Liver (tissue), 9 donors: Measurements from ENCODE around the gene PCNA. TPM values are rescaled to one million over a fixed set of nuclear protein-coding genes. Genes with fewer than 3 reads are reported as not detected.

ENCODE experiments used
- DNase-seq: peaks from one replicate; pipeline ENCODE4 v3.0.0-alpha.2; 2017; ENCODE audit warnings: low spot score
- H3K27ac ChIP-seq, 2 donors: one replicate each; pipeline ENCODE4 v1.7.0; 2013; ENCODE audit warnings: inconsistent platforms in 2 of 2, low read length in 2 of 2, control low read depth in 1 of 2, low read depth in 1 of 2, mild to moderate bottlenecking in 1 of 2
- H3K27me3 ChIP-seq, 4 donors: one replicate each; pipeline versions ENCODE4 v1.6.1 to v1.7.0; 2013; ENCODE audit warnings: low read length in 3 of 4, inconsistent platforms in 1 of 4, mild to moderate bottlenecking in 1 of 4, moderate library complexity in 1 of 4; ENCODE audit not compliant: control insufficient read depth in 4 of 4, insufficient read depth in 4 of 4
- H3K36me3 ChIP-seq, 4 donors: one replicate each; pipeline versions ENCODE4 v1.6.1 to v1.7.0; 2013; ENCODE audit warnings: low read length in 3 of 4, mild to moderate bottlenecking in 3 of 4, low read depth in 1 of 4, moderate library complexity in 1 of 4; ENCODE audit not compliant: control insufficient read depth in 4 of 4, insufficient read depth in 3 of 4
- H3K4me1 ChIP-seq, 4 donors: one replicate each; pipeline versions ENCODE4 v1.6.1 to v1.7.0; 2013; ENCODE audit warnings: low read length in 3 of 4, mild to moderate bottlenecking in 3 of 4, moderate library complexity in 1 of 4; ENCODE audit not compliant: control insufficient read depth in 4 of 4, insufficient read depth in 4 of 4
- H3K4me3 ChIP-seq, 3 donors: one replicate each; pipeline versions ENCODE4 v1.6.1 to v1.7.0; 2013; ENCODE audit warnings: low read length in 3 of 3, control low read depth in 1 of 3, low read depth in 1 of 3, mild to moderate bottlenecking in 1 of 3
- H3K9ac ChIP-seq, 2 donors: one replicate each; pipeline ENCODE4 v1.7.0; 2013; ENCODE audit warnings: low read length in 2 of 2, mild to moderate bottlenecking in 2 of 2, moderate library complexity in 2 of 2, control low read depth in 1 of 2, low read depth in 1 of 2
- H3K9me3 ChIP-seq, 4 donors: one replicate each; pipeline versions ENCODE4 v1.6.1 to v1.7.0; 2013; ENCODE audit warnings: low read length in 3 of 4; ENCODE audit not compliant: control insufficient read depth in 4 of 4
- ATF3 ChIP-seq: IDR thresholded peaks from 2 replicates; pipeline ENCODE4 v1.6.1; 2016; ENCODE audit warnings: antibody characterized with exemption
- CTCF ChIP-seq: fragments of 150-350 bp; IDR thresholded peaks from 2 replicates; pipeline ENCODE4 v1.5.1; 2017; ENCODE audit warnings: improper control_type of control experiment, low read depth, low read length; ENCODE audit not compliant: missing input control
- FOXA1 ChIP-seq: IDR thresholded peaks from 2 replicates; pipeline ENCODE4 v1.6.1; 2016; ENCODE audit warnings: antibody characterized with exemption
- FOXA2 ChIP-seq: IDR thresholded peaks from 2 replicates; pipeline ENCODE4 v1.6.1; 2016; ENCODE audit warnings: antibody characterized with exemption
- HNF4A ChIP-seq, 2 donors: conservative IDR thresholded peaks; 2 replicates each; pipeline ENCODE4 v1.6.1; 2016; ENCODE audit warnings: antibody characterized with exemption in 2 of 2, mild to moderate bottlenecking in 2 of 2
- HNF4G ChIP-seq: IDR thresholded peaks from 2 replicates; pipeline ENCODE4 v1.6.1; 2016; ENCODE audit warnings: antibody characterized with exemption
- JUND ChIP-seq, 2 donors: IDR thresholded peaks; 2 replicates each; pipeline ENCODE4 v1.6.1; 2016; ENCODE audit warnings: antibody characterized with exemption in 2 of 2
- MAX ChIP-seq: IDR thresholded peaks from 2 replicates; pipeline ENCODE4 v1.6.1; 2016; ENCODE audit warnings: antibody characterized with exemption
- NR2F2 ChIP-seq: IDR thresholded peaks from 2 replicates; pipeline ENCODE4 v1.6.1; 2016; ENCODE audit warnings: antibody characterized with exemption
- RAD21 ChIP-seq, 2 donors: IDR thresholded peaks; 2 replicates each; pipeline ENCODE4 v1.6.1; 2016; ENCODE audit warnings: antibody characterized with exemption in 2 of 2, mild to moderate bottlenecking in 2 of 2
- REST ChIP-seq: IDR thresholded peaks from 2 replicates; pipeline ENCODE4 v1.6.1; 2016; ENCODE audit warnings: antibody characterized with exemption, mild to moderate bottlenecking
- RXRA ChIP-seq, 2 donors: IDR thresholded peaks; 2 replicates each; pipeline ENCODE4 v1.6.1; 2017 to 2018; ENCODE audit warnings: antibody characterized with exemption in 2 of 2, mild to moderate bottlenecking in 1 of 2
- SP1 ChIP-seq: IDR thresholded peaks from 2 replicates; pipeline ENCODE4 v1.6.1; 2018; ENCODE audit warnings: antibody characterized with exemption, mild to moderate bottlenecking
- YY1 ChIP-seq: IDR thresholded peaks from 2 replicates; pipeline ENCODE4 v1.6.1; 2016; ENCODE audit warnings: antibody characterized with exemption, mild to moderate bottlenecking
- ZBTB33 ChIP-seq: IDR thresholded peaks from 2 replicates; pipeline ENCODE4 v1.6.1; 2016; ENCODE audit warnings: antibody characterized with exemption
- WGBS: extraction: QIAGEN DNeasy Blood & Tissue Kit; methylation state at CpG from one replicate; pipeline ENCODE4 v1.1.7; 2013; 5-methylcytosine and 5-hydroxymethylcytosine counted together
- polyA plus RNA-seq, 2 donors: library from polyadenylated mRNA; stranded (reverse) in 1 of 2; unstranded in 1 of 2; fragments of 200-250 nt in 1 of 2; fragments of >200 nt in 1 of 2; fragmentation: Nextera tagmentation in 1 of 2; extraction: Ambion mirVana in 1 of 2; gene quantifications; one replicate each; pipeline versions ENCODE4 v1.2.1 to v1.2.3, GENCODE V29; 2013 to 2015
- total RNA-seq, 2 donors: library from RNA; depleted of rRNA; stranded (reverse); fragments of >200 nt; gene quantifications; one replicate each; pipeline ENCODE4 v1.2.3, GENCODE V29; 2014
- donor health status: healthy.
- donor health status: healthy.
- donor health status: healthy.
- donor health status: healthy.
- donor health status: healthy.

PCNA gene
- total and polyA plus RNA-seq, 4 donors, result 14.1 to 161 (median 23.8) TPM

- TF ChIP-seq ZBTB33, result no peak
These were observed 40.2 kb upstream of the PCNA start (continued) for GRCh38 chr20:5159928-5160327.

- 58% methylated on average over 4 of the region's 4 CpGs for WGBS
- no peak for DNase-seq
- TF ChIP-seq MAX (peak; percentile 15), JUND (IDR thresholded peaks at IDR 0.05) (peak in 1 of 2 donors; percentile 43), YY1 (no peak), ZBTB33 (no peak), ATF3 (no peak), FOXA2 (no peak), FOXA1 (no peak), HNF4A (conservative IDR thresholded peaks at IDR 0.05) (peak; percentile 83 to 87), RXRA (IDR thresholded peaks at IDR 0.05) (peak; percentile 80 to 81), NR2F2 (peak; percentile 65), CTCF (no peak), SP1 (peak; percentile 53), HNF4G (peak; percentile 61), RAD21 (IDR thresholded peaks at IDR 0.05) (peak in 1 of 2 donors; percentile 34), REST (no peak)
- Histone ChIP-seq H3K9ac (no peak overlapping the region), H3K27ac (peak overlapping the region in 1 of 2 donors; percentile 25), H3K4me3 (no peak overlapping the region), H3K36me3 (no peaks in the 10 kb centered on the region), H3K4me1 (peaks cover 6 to 35% (median 22%) of the 10 kb centered on the region in 4 donors), H3K27me3 (no peaks in the 10 kb centered on the region), H3K9me3 (no peaks in the 10 kb centered on the region)
These were observed 37.1 kb upstream of the PCNA start for GRCh38 chr20:5156675-5157448.
